ENCODE measurements around the gene AMER2.

Gene AMER2

DNA sequence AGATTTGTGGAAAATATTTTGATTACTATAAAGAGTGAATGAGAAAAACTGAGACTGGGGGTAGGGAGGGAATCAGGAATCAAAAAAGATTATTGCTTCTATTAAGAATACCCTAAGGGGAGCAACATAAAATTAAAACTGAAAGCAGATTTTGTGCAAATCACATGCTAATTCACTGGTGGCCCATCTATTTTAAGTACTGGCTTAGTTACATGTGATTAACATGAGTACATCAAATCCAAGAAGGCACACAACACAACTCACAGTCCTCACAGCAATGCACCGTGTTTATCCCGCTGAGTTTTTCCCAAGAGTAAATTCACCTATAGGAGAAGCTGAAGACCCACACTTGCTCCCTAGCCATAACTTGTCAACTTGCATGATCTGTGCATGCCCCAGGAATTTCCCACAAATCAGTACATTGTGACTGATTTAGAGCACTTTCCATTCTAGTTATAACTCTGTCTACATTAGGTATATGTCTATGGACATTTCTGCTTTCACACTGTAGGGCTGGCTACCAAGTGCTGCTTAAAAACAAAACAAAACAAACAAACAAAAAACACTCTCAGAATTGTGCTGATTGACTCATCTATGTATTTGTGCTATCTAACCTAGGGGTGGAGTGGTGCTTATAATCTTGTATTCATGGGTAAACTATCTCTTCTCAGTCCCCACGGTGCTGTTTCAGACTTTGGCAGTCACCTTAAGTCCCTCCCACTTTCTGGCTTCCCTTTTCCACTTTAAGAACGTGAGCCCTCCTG lies 24.3 kb downstream of the AMER2 start:
- Histone ChIP-seq H3K9me3 (ENCODE audit: control insufficient read depth, insufficient read depth, low read length) (no peaks in the 10 kb centered on the region), H3K4me2 (ENCODE audit: low read length) (no peak overlapping the region), H3F3A (ENCODE audit: control insufficient read depth, insufficient read depth) (no peaks in the 10 kb centered on the region), H3K9me2 (replicated peaks; ENCODE audit: control insufficient read depth, low read length) (no peaks in the 10 kb centered on the region), H3K27ac (ENCODE audit: low read depth, low read length) (no peak overlapping the region), H3K4me1 (ENCODE audit: control insufficient read depth, low read length) (no peaks in the 10 kb centered on the region), H3K4me3 (ENCODE audit: low read length) (no peak overlapping the region), H3K79me2 (ENCODE audit: control insufficient read depth, low read length) (no peaks in the 10 kb centered on the region), H3K27me3 (ENCODE audit: control insufficient read depth, low read length) (peaks cover 7% of the 10 kb centered on the region; the same call in 1 of the 2 replicates), H3K36me3 (ENCODE audit: control insufficient read depth, low read length) (no peaks in the 10 kb centered on the region), H4K20me1 (ENCODE audit: control insufficient read depth, insufficient read depth, low read depth, low read length) (no peaks in the 10 kb centered on the region)
- TF ChIP-seq EZH2phosphoT487 (IDR thresholded peaks at IDR 0.05; ENCODE audit: borderline replicate concordance, low read length) = no peak
- TF ChIP-seq, protein P1, sequence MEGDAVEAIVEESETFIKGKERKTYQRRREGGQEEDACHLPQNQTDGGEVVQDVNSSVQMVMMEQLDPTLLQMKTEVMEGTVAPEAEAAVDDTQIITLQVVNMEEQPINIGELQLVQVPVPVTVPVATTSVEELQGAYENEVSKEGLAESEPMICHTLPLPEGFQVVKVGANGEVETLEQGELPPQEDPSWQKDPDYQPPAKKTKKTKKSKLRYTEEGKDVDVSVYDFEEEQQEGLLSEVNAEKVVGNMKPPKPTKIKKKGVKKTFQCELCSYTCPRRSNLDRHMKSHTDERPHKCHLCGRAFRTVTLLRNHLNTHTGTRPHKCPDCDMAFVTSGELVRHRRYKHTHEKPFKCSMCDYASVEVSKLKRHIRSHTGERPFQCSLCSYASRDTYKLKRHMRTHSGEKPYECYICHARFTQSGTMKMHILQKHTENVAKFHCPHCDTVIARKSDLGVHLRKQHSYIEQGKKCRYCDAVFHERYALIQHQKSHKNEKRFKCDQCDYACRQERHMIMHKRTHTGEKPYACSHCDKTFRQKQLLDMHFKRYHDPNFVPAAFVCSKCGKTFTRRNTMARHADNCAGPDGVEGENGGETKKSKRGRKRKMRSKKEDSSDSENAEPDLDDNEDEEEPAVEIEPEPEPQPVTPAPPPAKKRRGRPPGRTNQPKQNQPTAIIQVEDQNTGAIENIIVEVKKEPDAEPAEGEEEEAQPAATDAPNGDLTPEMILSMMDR (IDR thresholded peaks at IDR 0.05; ENCODE audit: low read depth, low read length, poor library complexity, severe bottlenecking) = no peak

DNA sequence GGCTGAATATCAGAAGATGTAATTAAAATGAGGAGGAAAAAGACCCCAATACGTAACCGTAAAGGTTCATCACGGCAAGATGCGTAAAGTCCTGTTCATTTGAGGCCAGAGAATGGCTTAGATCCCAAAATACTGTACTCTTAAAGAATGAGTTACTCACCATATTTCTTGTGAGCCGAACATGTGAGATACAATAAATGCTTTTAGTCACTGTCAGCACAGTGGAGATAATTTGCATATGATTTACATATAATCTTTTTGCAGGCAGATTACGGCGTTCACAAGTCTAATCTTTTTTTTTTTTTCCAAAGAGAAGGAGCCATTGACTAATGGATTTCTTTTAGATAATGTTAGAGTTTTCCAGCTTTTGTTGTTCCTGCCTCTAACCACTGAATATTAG lies 28.4 kb downstream of the AMER2 start:
- H3F3A ChIP-seq (ENCODE audit: control insufficient read depth, insufficient read depth) = no peaks in the 10 kb centered on the region
- H3K27ac ChIP-seq (ENCODE audit: low read depth, low read length) = no peak overlapping the region
- no peaks in the 10 kb centered on the region for H3K79me2 ChIP-seq (ENCODE audit: control insufficient read depth, low read length)
- no peaks in the 10 kb centered on the region for H3K9me3 ChIP-seq (ENCODE audit: control insufficient read depth, insufficient read depth, low read length)
- no peak for TF ChIP-seq EZH2phosphoT487 (IDR thresholded peaks at IDR 0.05; ENCODE audit: borderline replicate concordance, low read length)
- TF ChIP-seq, protein P1 (IDR thresholded peaks at IDR 0.05; ENCODE audit: low read depth, low read length, poor library complexity, severe bottlenecking) = no peak
- H3K27me3 ChIP-seq (ENCODE audit: control insufficient read depth, low read length) = no peaks in the 10 kb centered on the region
- H3K4me2 ChIP-seq (ENCODE audit: low read length) = no peak overlapping the region
- no peaks in the 10 kb centered on the region for H3K9me2 ChIP-seq (replicated peaks; ENCODE audit: control insufficient read depth, low read length)
- no peaks in the 10 kb centered on the region for H3K4me1 ChIP-seq (ENCODE audit: control insufficient read depth, low read length)
- no peaks in the 10 kb centered on the region for H4K20me1 ChIP-seq (ENCODE audit: control insufficient read depth, insufficient read depth, low read depth, low read length)
- H3K4me3 ChIP-seq (ENCODE audit: low read length) = no peak overlapping the region
- H3K36me3 ChIP-seq (ENCODE audit: control insufficient read depth, low read length) = no peaks in the 10 kb centered on the region

DNA sequence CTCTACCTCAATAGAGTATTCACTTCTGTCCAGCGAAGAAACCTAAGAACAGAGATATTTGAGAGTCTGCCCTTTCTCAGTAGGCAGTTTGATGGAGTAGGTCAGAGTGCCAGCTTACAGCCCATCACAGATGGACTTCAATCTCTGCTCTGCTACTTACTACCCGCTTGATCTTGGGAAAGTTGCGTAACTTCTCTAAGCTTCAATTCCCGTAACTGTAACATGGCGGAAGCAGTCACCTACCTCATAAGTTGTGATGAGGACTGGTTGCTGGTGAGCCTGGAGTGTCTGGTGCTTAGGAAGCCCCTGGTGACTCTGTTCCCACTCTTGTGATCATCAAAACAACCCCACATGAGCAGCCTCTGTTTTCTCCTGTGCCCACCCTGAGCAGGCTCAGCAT lies 31.0 kb downstream of the AMER2 start:
- H3K4me1 ChIP-seq (ENCODE audit: control insufficient read depth, low read length) = no peaks in the 10 kb centered on the region
- H3K27me3 ChIP-seq (ENCODE audit: control insufficient read depth, low read length) = peaks cover 10% of the 10 kb centered on the region
- no peaks in the 10 kb centered on the region for H3K9me3 ChIP-seq (ENCODE audit: control insufficient read depth, insufficient read depth, low read length)
- H3K4me3 ChIP-seq (ENCODE audit: low read length) = no peak overlapping the region
- no peaks in the 10 kb centered on the region for H4K20me1 ChIP-seq (ENCODE audit: control insufficient read depth, insufficient read depth, low read depth, low read length)
- no peak for TF ChIP-seq EZH2phosphoT487 (IDR thresholded peaks at IDR 0.05; ENCODE audit: borderline replicate concordance, low read length)
- TF ChIP-seq, protein P1 (IDR thresholded peaks at IDR 0.05; ENCODE audit: low read depth, low read length, poor library complexity, severe bottlenecking) = no peak
- no peaks in the 10 kb centered on the region for H3K36me3 ChIP-seq (ENCODE audit: control insufficient read depth, low read length)
- H3K27ac ChIP-seq (ENCODE audit: low read depth, low read length) = no peak overlapping the region
- H3K4me2 ChIP-seq (ENCODE audit: low read length) = no peak overlapping the region
- no peaks in the 10 kb centered on the region for H3K9me2 ChIP-seq (replicated peaks; ENCODE audit: control insufficient read depth, low read length)
- no peaks in the 10 kb centered on the region for H3F3A ChIP-seq (ENCODE audit: control insufficient read depth, insufficient read depth)
- H3K79me2 ChIP-seq (ENCODE audit: control insufficient read depth, low read length) = no peaks in the 10 kb centered on the region
